HG03280 (cell line): ENCODE data around the gene PHKG2.
"Not testable (repeated sequence)": the region's sequence is repeated elsewhere in the genome, so short reads cannot be mapped to it uniquely, and the experiment has no call there.

ENCODE experiments used
- ATAC-seq: cut with Tn5 transposase; IDR thresholded peaks from one replicate; pipeline ENCODE4 v1.9.1; 2021; ENCODE audit warnings: mild to moderate bottlenecking, moderate library complexity; ENCODE audit not compliant: unreplicated experiment

Gene PHKG2

GRCh38 chr16:30747799-30748633 is at the start of gene PHKG2:
Gene PHKG2 (plus strand): TSS chr16:30748425. CDS start chr16:30748821, 396 bp downstream.
- peak; percentile 98 for ATAC-seq

- peak; percentile 30 for ATAC-seq
These were observed 49.2 kb upstream of the PHKG2 start, which contains the start of gene SRCAP for GRCh38 chr16:30698816-30699614. Gene SRCAP (plus strand): TSS chr16:30699171. CDS start chr16:30700825, 1,654 bp downstream.

GRCh38 chr16:30699615-30700099 is 48.6 kb upstream of the PHKG2 start:
- no peak for ATAC-seq

GRCh38 chr16:30700491-30700890 is 47.7 kb upstream of the PHKG2 start:
- ATAC-seq: no peak

- no peak for ATAC-seq
These were observed 47.3 kb upstream of the PHKG2 start for GRCh38 chr16:30700971-30701370.

GRCh38 chr16:30703071-30703470 is 45.2 kb upstream of the PHKG2 start:
- ATAC-seq: not testable (repeated sequence)

GRCh38 chr16:30703971-30704370 is 44.3 kb upstream of the PHKG2 start:
- ATAC-seq: no peak

GRCh38 chr16:30706046-30706445 is 42.2 kb upstream of the PHKG2 start:
- ATAC-seq: no peak

GRCh38 chr16:30710971-30711370 is 37.3 kb upstream of the PHKG2 start:
- no peak for ATAC-seq

GRCh38 chr16:30711712-30712111 is 36.5 kb upstream of the PHKG2 start:
- no peak for ATAC-seq

- no peak for ATAC-seq
These were observed 32.3 kb upstream of the PHKG2 start for GRCh38 chr16:30715750-30716445.

GRCh38 chr16:30720086-30720485 is 28.1 kb upstream of the PHKG2 start:
- no peak for ATAC-seq

- no peak for ATAC-seq
These were observed 27.5 kb upstream of the PHKG2 start for GRCh38 chr16:30720694-30721093.

GRCh38 chr16:30721167-30721566 is 27.1 kb upstream of the PHKG2 start:
- no peak for ATAC-seq

GRCh38 chr16:30721606-30722005 is 26.6 kb upstream of the PHKG2 start:
- no peak for ATAC-seq

GRCh38 chr16:30722443-30722842 is 25.8 kb upstream of the PHKG2 start:
- ATAC-seq: no peak

GRCh38 chr16:30722916-30723315 is 25.3 kb upstream of the PHKG2 start:
- no peak for ATAC-seq

GRCh38 chr16:30723725-30724355 is 24.4 kb upstream of the PHKG2 start:
- ATAC-seq: no peak

GRCh38 chr16:30724641-30725417 is 23.4 kb upstream of the PHKG2 start:
- ATAC-seq: no peak

GRCh38 chr16:30725418-30725792 is 22.8 kb upstream of the PHKG2 start:
- no peak for ATAC-seq
